T-helper 1 cell treated with Interleukin-12 subunit alpha and Interleukin-12 subunit beta and Interleukin-4 antibody, amounts not matched to agents 30 μg/mL and 1 μg/mL, for 36 hours (primary cell): ENCODE data around the gene FBXO41.
A peak's percentile ranks its signal among the peaks of the same experiment; 100 is the strongest.

Experiments used
- H3K27ac Mint-ChIP-seq: one replicate; pipeline ENCODE4 v1.8.0; 2021; ENCODE audit warnings: mild to moderate bottlenecking, mixed read lengths
- H3K27me3 Mint-ChIP-seq: one replicate; pipeline ENCODE4 v1.8.0; 2021; ENCODE audit warnings: low read depth, mixed read lengths
- H3K36me3 Mint-ChIP-seq: one replicate; pipeline ENCODE4 v1.8.0; 2021; ENCODE audit warnings: low read depth, mixed read lengths
- H3K4me1 Mint-ChIP-seq: one replicate; pipeline ENCODE4 v1.8.0; 2021; ENCODE audit warnings: low read depth, mixed read lengths
- H3K4me3 Mint-ChIP-seq: one replicate; pipeline ENCODE4 v1.8.0; 2021; ENCODE audit warnings: mild to moderate bottlenecking, moderate library complexity, mixed read lengths
- H3K9me3 Mint-ChIP-seq: one replicate; pipeline ENCODE4 v1.8.0; 2021; ENCODE audit warnings: mixed read lengths

Gene FBXO41

DNA sequence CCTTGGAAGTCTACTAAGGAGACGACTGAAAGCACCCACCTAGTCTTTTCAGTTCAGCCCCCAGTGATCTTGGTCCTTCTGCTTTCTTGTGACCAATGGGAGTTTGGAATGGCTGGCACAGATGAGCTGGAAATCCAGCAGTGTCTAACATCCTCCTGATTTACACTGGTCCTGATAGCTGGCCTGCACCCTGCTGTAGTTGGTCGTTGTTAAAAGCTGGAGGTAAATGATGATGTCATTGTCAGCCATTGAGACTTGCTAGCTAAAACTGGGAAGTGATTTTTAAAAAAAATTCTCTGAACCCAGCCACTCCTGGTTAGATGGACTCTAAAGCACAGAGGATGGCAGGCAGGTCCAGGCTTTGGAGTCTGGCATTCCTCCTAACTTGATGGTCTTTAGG lies 30.9 kb downstream of the FBXO41 start:
- Mint-ChIP-seq H3K4me3 (no peak overlapping the region), H3K27ac (no peak overlapping the region), H3K27me3 (no peaks in the 10 kb centered on the region), H3K4me1 (no peaks in the 10 kb centered on the region), H3K36me3 (peaks cover 29% of the 10 kb centered on the region), H3K9me3 (no peaks in the 10 kb centered on the region)

- Mint-ChIP-seq H3K4me1 (no peaks in the 10 kb centered on the region), H3K27me3 (no peaks in the 10 kb centered on the region), H3K36me3 (peaks cover 32% of the 10 kb centered on the region), H3K4me3 (no peak overlapping the region), H3K27ac (no peak overlapping the region), H3K9me3 (no peaks in the 10 kb centered on the region)
These were observed 31.8 kb downstream of the FBXO41 start for GRCh38 chr2:73252238-73253027.

- peaks cover 3% of the 10 kb centered on the region for H3K4me1 Mint-ChIP-seq
- H3K27me3 Mint-ChIP-seq, result no peaks in the 10 kb centered on the region
- no peaks in the 10 kb centered on the region for H3K9me3 Mint-ChIP-seq
- no peak overlapping the region for H3K4me3 Mint-ChIP-seq
- H3K36me3 Mint-ChIP-seq, result peaks cover 42% of the 10 kb centered on the region
- no peak overlapping the region for H3K27ac Mint-ChIP-seq
These were observed 33.1 kb downstream of the FBXO41 start for GRCh38 chr2:73250872-73251846.

GRCh38 chr2:73249636-73250035 lies 34.6 kb downstream of the FBXO41 start:
- Mint-ChIP-seq H3K4me3 (no peak overlapping the region), H3K36me3 (peaks cover 52% of the 10 kb centered on the region), H3K27me3 (no peaks in the 10 kb centered on the region), H3K27ac (no peak overlapping the region), H3K4me1 (peaks cover 7% of the 10 kb centered on the region), H3K9me3 (no peaks in the 10 kb centered on the region)

GRCh38 chr2:73246850-73247249 lies 37.4 kb downstream of the FBXO41 start:
- Mint-ChIP-seq H3K4me3 (no peak overlapping the region), H3K36me3 (peaks cover 57% of the 10 kb centered on the region), H3K27me3 (no peaks in the 10 kb centered on the region), H3K9me3 (no peaks in the 10 kb centered on the region), H3K4me1 (peaks cover 12% of the 10 kb centered on the region), H3K27ac (no peak overlapping the region)

DNA sequence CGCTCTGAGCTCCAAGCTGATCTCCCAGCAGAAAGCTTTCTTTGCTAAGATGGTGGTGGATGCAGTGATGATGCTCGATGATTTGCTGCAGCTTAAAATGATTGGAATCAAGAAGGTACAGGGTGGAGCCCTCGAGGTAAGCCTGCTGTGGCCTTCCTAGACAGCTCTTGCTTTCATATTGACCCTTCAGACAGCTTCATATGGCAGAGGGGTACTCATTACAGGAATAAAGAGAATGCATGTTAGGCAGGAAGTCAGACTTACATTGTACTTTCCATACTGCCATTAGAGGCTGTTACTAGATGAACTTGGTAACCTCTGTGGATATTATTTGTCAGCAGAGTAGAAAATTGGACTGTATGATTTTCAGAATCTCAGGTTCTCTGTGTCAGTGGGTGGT lies 39.7 kb downstream of the FBXO41 start:
- Mint-ChIP-seq H3K4me3 (no peak overlapping the region), H3K27me3 (no peaks in the 10 kb centered on the region), H3K27ac (peak overlapping the region; percentile 22), H3K4me1 (peaks cover 12% of the 10 kb centered on the region), H3K9me3 (no peaks in the 10 kb centered on the region), H3K36me3 (peaks cover 46% of the 10 kb centered on the region)

DNA sequence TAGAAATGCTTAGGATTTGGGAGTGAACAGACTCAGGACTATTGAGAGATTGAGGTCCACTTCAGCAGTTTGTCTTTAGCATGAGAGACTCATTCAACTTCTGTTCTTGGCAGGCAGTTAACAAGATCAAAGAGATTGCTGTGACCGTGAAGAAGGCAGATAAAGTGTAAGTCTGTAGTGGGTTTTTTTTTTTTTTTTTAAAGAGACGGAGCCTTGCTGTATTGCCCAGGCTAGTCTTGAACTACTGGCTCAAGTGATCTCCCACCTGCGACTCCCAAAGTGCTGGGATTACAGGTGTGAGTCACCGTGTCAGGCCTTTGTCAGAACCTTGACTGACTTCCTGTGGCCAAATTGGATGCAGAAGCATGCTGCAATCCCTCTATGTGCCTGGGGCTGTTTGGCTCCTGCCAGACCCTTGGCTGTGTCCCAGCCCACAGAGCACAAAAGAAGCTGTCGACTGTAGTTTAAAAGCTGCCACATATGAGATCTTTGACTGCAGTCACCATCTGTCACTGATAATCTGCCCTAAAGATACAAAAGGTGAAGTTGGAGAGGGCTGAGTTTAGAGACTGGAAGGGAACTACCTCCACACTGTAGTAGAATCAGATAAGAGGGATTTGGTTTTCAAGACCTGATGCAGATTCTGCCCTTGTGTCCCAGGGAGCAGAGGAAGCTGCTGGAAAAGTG lies 40.3 kb downstream of the FBXO41 start:
- Mint-ChIP-seq H3K27me3 (no peaks in the 10 kb centered on the region), H3K36me3 (peaks cover 41% of the 10 kb centered on the region), H3K4me1 (peaks cover 16% of the 10 kb centered on the region), H3K27ac (peak overlapping the region; percentile 55), H3K9me3 (no peaks in the 10 kb centered on the region), H3K4me3 (no peak overlapping the region)

GRCh38 chr2:73239776-73240175 lies 44.5 kb downstream of the FBXO41 start:
- no peak overlapping the region for H3K27ac Mint-ChIP-seq
- no peaks in the 10 kb centered on the region for H3K9me3 Mint-ChIP-seq
- no peaks in the 10 kb centered on the region for H3K27me3 Mint-ChIP-seq
- no peak overlapping the region for H3K4me3 Mint-ChIP-seq
- peaks cover 25% of the 10 kb centered on the region for H3K36me3 Mint-ChIP-seq
- H3K4me1 Mint-ChIP-seq, result peaks cover 38% of the 10 kb centered on the region

DNA sequence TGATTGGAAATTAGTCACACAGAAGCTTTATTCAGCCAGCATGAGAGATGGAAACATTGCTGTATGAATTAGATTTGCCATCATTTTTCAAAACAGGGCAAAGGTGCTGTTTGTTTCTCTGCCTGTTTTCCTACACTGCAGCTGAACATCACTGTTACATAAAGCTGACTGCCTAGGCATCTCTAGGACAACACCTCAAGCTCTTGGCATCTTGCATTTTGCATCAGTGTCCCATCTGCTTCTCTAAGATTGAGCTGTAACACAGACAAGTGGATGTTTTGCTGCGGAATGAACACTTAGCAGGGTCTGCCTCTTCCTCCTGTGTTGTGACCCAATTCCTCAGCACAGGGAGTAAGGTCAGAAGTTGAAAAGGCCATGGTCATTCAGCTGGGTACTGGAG lies 45.3 kb downstream of the FBXO41 start:
- no peaks in the 10 kb centered on the region for H3K9me3 Mint-ChIP-seq
- no peaks in the 10 kb centered on the region for H3K27me3 Mint-ChIP-seq
- no peak overlapping the region for H3K4me3 Mint-ChIP-seq
- peaks cover 18% of the 10 kb centered on the region for H3K36me3 Mint-ChIP-seq
- no peak overlapping the region for H3K27ac Mint-ChIP-seq
- peaks cover 36% of the 10 kb centered on the region for H3K4me1 Mint-ChIP-seq

- no peak overlapping the region for H3K27ac Mint-ChIP-seq
- H3K9me3 Mint-ChIP-seq, result no peaks in the 10 kb centered on the region
- peaks cover 14% of the 10 kb centered on the region for H3K36me3 Mint-ChIP-seq
- no peaks in the 10 kb centered on the region for H3K27me3 Mint-ChIP-seq
- no peak overlapping the region for H3K4me3 Mint-ChIP-seq
- H3K4me1 Mint-ChIP-seq, result peaks cover 37% of the 10 kb centered on the region
These were observed 46.1 kb downstream of the FBXO41 start for GRCh38 chr2:73238149-73238548.

DNA sequence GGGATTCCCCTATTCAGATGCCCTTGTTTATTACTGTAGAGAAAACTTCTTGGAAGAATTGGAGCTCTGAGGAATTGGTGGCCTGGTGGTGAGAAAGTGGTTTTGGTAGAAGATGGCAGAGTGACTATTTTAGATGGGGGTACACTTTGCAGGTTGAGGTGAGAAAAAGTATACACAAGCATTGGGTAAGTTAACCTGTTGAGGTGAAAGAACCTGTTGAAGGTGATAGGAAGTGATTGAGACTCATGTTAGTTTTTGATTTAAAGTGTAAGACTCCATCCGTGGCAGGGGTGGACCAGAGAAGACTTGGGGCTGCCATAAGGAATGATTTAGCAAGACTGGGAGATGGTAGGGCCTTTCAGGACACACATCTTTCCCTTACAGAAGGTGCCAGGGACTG lies 47.1 kb downstream of the FBXO41 start:
- Mint-ChIP-seq H3K27me3 (no peaks in the 10 kb centered on the region), H3K9me3 (no peaks in the 10 kb centered on the region), H3K27ac (peak overlapping the region; percentile 28), H3K4me3 (no peak overlapping the region), H3K36me3 (peaks cover 12% of the 10 kb centered on the region), H3K4me1 (peaks cover 39% of the 10 kb centered on the region)

GRCh38 chr2:73235315-73236028 lies 48.8 kb downstream of the FBXO41 start:
- Mint-ChIP-seq H3K36me3 (peaks cover 9% of the 10 kb centered on the region), H3K4me3 (peak overlapping the region; percentile 89), H3K27ac (peak overlapping the region; percentile 80), H3K27me3 (no peaks in the 10 kb centered on the region), H3K4me1 (peaks cover 39% of the 10 kb centered on the region), H3K9me3 (no peaks in the 10 kb centered on the region)

DNA sequence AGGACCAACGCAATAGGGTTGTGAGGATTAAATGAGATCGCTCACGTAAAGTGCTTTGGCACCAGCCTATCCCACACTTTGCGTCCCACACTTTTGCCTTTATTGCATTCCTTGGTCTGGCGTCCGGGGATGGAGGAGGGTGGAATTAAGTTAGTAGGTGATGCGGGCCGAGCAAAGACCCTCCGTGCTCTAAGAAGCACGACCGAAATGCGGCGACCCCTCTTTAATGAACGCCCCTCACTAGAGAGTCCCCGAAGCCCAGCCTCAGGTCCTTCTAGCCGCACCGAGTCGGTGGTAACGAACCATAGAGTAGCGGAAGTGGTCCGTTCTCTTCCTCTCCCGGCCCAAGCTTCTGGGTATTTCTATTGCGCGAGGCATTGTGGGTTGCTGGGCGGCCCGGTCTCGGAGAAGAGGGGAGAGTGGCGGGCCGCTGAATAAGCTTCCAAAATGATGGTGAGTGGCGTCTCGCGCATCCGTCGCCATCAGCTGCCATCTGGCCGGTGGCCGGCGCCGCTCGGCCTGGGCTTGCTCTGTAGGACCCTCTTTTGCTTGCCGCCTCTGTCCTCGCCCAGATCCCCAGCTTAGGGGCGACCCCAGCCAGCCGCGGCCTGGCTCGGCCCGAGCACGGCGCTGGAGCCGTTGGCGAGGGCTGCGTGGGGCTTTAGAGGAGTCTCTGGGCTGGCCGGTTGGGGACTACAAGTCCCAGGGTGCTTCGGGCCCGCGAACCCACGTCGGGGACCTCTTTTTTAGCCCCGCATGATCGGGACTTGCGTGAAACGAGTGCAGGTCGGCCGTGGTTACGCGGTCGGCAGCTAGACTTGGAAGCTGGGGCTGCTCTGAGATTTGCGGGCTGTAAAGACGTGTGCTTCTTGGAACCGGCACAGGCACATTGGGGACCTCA lies 50.1 kb downstream of the FBXO41 start, which contains the start of gene CCT7:
TSS of gene CCT7 (plus strand) at position 377 of the 901 bp plus-strand sequence. CDS start at position 448, 71 bp downstream.
- Mint-ChIP-seq H3K4me1 (peaks cover 38% of the 10 kb centered on the region), H3K36me3 (peaks cover 9% of the 10 kb centered on the region), H3K9me3 (no peaks in the 10 kb centered on the region), H3K27ac (peak within 1 kb of the TSS; percentile 80), H3K4me3 (peak within 1 kb of the TSS; percentile 89), H3K27me3 (no peaks in the 10 kb centered on the region)
